Cortex of kidney (tissue), 1 donor: ENCODE data around the gene ODC1.
"Not testable (repeated sequence)": the region's sequence is repeated elsewhere in the genome, so short reads cannot be mapped to it uniquely, and the experiment has no call there.

Experiments
- DNase-seq: peaks from one replicate; lab custom pipeline; 2025; lab: John Stamatoyannopoulos, UW

ODC1 gene

DNA sequence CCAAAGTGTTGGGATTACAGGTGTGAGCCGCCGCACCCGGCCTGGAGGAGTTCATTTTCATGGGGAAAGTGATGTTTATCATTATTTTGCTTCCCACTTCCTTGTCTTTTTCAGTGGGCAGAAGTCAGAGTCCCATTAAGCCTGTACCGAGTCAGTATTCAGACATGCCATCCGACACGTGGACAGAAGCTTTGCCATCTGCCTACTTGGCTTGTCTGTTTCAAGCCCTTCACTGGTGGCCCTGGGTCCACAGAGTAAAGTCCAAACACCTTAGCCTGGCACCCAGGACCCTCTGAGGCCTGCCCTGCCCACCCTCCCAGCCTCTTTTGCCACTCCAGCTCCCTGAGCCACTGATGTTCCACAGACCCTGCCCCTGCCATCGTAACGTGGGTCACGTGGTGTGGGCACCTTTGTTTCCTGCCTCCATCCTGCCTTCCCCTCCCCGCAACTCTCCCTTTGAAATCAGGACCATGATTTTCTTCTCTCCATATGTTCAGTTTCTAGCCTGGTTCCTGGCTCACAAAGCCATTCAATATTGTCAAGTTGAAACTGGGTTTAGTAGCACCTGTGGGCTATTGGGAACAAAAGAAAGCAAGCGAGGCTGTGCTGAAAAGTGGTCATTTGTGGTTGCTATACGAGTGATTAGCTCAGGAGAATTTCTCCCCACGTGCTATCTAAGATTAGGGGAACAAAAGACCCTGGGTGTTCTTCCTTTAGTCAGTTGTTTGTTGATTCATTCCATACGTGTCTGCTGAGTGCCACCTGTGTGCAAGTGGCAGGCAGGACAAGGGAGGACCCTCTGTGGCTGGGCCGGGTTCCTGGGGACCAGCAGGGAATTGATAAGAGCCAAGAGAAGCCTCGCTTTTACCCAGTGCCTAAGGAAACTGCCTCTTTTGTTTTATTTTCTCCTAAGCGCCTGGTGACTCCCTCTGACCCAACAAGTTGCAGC lies 5.1 kb upstream of the ODC1 start:
- DNase-seq: no peak

DNA sequence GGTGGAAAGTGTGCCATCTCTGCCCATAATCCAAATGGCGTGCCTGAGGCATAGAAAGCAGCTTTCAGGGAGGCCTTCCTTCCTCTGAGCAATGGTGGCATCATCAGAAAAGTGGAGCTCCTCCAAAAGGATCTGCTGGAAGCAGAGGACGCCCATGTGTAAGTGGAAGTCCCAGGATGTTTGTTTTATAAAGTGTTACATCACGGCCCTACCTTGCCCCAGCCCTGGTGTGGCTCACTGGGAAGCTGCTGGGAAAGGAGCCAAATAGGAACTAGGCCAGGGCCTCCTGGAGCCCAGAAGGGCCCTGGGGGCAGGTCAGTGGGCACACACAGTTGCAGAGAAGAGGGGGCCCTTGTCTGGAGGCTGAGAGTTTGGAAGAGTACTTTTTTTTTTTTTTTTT lies 4.2 kb upstream of the ODC1 start:
- no peak for DNase-seq

DNA sequence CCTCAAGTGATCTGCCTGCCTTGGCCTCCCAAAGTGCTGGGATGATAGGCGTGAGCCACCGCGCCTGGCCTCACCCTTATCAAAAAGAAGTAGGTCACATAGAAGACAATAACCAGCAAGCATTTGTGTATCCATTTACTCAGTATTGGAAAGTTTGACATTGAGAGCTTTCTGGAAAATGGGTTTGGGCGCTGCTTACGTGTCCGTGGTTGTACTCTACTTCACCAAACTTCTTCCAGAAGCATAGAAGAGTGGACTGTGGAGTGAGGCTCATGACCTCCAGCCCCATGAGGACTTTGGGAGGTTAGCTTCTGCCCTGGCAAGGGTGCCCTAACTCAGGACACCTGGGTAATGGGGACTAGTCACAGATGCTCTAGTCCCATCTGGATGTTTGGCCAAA lies 3.7 kb upstream of the ODC1 start:
- no peak for DNase-seq

DNA sequence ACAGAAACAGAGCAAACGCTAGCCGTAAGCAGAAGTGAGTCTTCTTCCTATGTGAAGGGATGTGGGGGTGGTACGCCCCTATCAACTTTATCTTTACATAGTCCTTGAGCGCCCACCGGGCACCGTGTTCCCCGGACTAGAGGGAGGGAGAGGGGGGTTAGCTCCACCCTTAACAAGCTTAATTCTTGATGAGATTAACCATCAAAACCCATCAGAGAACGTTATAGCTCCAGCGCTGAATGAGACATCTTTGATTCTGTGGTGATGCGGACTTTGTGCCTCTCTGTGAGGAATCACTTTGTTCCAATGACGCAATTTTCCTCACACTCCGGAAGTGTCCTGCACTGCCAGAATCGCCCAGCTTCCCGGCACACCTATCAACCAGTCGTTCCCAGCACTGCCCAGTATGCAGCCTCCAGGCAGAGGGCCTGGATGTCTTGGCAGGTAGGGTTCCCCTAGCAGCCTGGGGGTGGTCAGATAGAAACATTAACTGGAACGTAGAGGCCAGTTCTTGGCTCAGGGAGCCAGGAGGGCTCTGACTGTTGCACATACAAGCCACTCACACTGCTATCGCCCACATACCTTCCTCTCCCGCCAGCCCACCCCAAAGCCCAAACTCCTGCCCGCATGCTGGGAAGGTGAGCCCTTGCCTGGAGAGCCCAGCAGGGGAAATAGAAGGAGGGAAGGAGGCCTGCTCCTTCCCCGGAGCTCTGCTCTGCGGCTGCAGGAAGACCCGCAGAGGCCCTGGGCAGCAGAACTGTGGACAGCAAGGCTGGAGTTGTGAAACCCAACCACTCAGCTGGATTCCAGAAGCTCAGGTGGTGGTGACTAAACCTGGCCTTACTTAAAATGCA lies 1.9 kb upstream of the ODC1 start:
- DNase-seq: no peak

DNA sequence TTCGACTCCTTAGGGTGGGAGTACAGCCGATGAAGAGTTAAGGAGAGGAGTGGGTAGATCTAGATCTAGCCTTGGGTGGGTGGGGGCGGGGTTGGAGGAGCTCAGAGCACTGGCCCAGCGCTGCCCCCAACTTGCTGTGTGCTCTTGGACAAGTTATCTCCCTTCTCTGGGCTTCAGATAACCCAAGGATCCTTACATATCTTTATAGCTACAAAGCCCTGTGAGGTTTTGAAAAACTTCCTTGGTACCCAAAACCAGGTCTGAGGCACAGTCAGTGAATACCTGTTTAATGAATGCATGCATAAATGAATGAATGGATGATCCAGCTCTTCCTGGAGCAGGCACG lies 1.3 kb upstream of the ODC1 start:
- DNase-seq: no peak

DNA sequence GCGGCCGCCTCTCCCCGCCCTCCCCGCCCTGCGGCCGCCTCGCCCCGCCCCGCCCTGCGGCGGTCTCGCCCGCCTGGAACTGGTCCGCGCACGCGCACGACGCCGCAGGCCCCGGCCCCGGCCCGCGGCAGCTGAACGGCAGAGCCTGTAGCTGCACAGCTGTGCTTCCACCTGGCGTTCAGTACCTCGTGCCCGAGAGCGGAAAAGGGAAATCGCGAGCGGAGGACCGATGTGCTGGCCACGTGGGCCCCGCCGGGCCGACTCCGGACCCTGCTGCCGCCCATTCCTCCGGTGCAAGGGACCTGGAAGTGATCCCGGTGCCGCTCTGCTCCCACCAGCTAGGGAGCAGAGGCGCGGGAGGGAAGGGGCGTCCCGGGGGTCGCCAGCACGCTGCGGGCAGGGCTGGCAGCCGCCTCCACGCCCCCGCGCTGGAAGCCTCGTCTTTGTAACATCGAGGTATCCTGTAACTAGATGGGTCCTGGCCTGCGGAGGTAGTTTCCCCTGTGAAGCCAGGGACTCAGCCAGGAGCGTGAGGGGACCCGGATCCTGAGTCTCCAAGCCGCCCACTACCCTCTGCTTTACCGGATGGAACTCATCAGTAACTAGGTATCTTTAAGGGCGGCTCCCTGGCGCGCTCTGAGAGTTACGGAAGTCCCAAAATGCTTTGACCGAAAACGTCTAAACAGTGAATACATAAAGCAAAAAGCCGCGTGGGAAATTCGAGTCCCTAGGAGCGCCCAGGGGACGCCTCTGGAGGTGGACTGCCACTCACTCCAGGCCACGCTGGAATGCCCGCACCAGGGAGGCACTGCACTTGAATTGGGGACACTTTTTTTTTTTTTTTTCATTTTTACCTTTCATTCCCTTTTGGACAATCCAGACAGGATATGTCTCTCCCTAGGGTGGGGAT lies 704 bp upstream of the ODC1 start:
- DNase-seq: peak; percentile 49

DNA sequence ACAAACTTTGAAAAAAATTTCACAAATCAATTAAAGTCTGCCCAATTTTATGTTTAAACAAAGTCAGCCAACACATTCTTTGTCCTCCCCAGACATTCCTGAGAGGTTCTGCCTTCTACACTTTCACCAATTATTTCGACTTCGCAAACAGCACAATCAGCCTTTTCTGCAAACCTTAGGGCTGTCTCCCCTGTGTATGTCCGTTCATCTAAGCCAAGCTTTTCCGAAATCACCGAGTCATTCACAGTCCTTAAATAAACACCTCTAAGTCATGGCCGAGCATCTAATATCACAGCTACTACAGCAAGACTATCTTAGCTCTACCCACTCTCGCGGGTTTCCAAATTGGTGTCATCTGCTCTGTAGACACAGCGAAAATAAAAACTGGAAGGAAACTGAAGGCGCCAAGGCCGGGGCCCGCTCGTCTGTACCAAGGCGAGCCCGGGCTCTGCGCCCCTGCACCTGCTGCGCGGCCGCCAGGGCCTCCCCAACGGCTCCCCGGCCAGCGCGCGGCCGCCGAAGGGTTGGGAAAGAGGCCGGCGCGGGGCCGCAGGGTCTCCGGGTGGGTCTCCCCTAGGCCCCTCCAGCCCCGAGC lies 730 bp downstream of the ODC1 start:
- no peak for DNase-seq

DNA sequence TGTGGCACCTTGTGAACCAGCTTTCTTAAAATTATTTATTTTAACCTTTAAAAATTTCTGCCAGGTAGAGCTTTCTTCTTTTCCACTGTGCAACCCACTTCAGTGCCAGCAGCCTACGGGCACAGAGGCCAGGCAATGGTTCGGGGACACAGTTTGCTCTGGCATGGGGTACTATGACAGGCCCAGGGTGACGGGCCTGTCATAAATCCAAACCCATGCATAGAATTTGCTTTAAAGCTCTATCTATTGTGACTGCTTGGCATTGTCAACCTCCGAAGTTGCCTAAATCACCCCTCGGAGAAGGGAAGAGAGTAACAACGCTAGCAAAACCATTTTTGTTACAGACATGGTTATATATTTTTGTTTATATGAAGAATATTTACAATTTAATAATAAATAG lies 1.5 kb downstream of the ODC1 start:
- DNase-seq: no peak

DNA sequence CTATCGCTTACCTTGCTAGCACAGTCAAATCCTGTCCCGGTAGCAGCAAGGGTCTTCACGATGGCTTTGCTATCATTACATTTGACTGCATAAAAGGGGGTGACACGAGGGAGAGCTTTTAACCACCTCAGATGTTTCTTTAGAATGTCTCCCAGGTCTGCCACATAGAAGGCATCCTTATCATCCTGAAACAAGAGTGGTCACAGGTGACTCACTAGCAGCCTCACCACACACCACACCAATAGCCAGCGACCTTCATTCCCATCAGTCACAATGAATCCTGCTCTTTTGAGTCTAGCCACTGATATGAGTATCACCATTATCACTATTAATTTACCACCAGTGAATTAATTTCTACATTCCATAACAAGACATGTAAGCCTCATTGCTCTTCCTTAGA lies 3.7 kb downstream of the ODC1 start:
- no peak for DNase-seq

DNA sequence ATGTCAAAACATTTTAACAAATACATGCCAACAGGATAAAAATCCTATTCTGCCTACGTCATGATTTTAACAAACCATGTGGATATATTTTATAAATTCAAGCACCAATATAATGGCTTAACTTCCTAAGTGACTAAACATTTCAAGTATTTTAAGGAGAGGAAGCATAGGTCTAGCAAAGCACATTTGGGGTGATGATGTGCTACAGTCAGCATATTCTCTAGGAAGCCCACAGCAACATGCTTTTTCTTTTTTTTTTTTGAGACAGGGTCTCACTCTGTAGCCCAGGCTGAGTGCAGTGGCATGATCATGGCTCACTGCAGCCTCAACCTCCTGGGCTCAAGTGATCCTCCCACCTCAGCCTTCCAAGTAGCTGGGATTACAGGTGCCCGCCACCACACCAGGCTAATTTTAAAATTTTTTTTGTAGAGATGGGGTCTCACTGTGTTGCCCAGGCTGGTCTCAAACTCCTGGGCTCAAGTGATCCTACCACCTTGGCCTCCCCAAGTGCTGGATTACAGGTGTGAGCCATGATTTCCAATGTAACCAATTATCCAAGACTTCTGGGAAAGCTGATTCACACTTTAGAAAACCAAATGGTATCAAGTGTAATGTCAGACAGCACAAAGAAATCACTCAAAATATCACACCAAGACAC lies 5.5 kb downstream of the ODC1 start:
- not testable (repeated sequence) for DNase-seq

DNA sequence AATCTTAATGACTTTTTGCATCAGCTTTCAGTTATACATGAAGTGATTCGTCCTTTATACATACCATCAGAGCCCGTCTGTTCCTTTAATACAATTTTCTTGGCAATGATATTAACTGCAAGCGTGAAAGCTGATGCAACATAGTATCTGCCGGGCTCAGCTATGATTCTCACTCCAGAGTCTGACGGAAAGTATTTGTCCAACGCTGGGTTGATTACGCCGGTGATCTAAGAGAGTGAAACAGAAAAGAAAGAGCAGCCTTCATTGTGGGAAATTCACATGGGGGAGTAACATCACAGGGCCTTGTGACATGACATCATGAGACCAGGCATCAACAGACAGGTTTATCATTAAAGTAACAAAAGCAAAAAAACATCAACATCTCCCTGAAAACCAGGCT lies 6.2 kb downstream of the ODC1 start:
- no peak for DNase-seq

DNA sequence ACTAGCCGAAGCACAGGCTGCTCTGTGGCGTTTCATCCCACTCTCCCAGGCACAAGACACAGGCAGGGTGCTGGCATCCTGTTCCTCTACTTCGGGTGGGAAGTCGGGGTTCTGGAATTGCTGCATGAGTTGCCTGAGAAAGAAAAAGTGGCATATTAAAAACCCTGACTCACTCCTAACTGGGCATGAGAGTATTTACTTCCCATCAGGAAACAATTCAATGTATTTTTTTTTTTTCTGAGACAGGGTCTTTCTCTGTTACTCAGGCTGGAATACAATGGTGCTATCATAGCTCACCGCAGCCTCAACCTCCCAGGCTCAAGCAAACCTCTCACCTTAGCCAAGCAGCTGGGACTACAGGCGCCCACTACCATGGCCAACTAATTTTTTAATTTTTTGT lies 7.4 kb downstream of the ODC1 start:
- DNase-seq: no peak

DNA sequence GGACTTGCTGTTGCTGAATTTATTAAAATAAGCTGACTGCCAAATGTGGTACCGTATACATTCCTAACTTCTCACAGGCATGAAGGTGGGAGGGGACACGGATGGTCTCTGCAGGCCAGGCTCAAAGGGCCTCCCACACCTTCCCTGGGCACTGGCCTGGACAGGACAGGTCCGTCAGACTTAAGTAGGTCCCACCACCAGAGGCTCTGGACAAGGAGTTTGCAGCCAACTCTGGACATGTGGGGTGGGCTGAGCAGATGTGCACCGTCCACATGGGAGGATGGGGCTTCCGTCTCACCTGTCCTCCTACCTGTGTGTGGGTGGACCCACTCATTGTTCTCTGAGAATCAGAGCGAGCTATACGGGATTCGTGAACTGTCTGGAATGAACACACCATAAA lies 8.2 kb downstream of the ODC1 start:
- no peak for DNase-seq

DNA sequence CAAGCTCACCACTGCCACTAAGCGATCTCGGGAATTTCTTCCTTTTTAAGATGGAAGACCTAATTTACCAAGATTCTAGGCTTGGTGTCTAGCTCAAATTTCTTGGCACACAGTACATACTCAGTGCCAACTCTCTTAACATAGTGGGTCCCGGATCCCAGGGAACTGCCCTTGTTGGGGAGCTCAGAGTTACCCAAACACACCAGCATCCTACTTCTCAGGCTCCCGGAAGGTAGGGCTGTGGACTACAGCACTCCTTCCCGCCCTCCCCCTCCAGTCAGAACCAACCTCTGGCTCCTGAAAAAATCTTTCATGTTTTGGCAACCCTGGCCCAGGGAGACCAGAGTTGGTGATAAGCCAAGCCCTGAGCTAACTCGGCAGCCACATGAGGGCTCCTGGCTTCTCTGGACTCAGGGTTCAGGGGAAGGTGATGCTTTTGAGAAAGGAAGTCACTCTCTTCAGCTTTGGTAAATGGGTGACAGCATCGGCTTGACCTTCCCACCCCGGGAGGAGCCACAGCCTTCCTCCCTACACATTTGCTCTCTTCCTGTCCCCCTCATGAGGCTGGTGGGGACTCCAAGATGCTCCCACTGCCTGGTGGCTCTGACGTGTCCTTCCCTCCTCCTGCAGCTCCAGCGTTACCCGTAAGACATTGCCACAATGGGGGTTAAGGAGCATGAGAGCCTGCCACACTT lies 8.8 kb downstream of the ODC1 start:
- DNase-seq: no peak

DNA sequence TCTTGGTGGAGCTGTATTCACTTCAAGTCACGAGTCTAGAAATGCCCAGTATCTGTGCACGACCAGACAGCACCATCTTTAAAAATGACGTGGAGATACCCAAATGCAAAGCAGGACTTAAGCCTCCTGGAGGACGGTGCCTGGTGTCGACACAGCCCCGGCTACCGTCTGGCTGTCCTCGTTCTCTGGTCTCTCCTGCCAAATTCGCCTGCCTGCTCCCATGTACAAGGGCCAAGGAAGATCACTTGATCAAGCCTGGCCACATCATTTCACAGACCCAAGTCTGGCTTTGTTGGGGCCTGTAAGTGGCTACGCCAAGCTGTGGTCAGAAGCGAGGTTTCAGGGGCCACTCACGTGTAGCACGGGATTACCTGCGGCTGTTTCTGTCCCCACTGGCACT lies 9.4 kb downstream of the ODC1 start:
- no peak for DNase-seq

DNA sequence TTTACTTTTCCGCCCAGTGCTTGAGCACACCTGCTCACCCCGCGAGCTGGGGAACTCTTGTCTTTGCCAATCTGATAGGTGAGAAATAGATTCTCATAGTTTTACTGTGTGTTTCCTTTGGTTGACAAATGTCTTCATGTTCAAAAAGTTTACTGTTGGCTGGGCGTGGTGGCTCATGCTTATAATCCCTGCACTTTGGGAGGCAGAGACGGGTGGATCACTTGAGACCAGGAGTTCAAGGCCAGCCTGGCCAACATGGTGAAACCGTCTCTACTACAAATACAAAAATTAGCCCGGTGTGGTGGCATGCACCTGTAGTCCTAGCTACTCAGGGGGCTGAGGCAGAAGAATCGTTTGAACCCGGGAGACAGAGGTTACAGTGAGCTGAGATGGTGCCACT lies 10.3 kb downstream of the ODC1 start:
- no peak for DNase-seq

DNA sequence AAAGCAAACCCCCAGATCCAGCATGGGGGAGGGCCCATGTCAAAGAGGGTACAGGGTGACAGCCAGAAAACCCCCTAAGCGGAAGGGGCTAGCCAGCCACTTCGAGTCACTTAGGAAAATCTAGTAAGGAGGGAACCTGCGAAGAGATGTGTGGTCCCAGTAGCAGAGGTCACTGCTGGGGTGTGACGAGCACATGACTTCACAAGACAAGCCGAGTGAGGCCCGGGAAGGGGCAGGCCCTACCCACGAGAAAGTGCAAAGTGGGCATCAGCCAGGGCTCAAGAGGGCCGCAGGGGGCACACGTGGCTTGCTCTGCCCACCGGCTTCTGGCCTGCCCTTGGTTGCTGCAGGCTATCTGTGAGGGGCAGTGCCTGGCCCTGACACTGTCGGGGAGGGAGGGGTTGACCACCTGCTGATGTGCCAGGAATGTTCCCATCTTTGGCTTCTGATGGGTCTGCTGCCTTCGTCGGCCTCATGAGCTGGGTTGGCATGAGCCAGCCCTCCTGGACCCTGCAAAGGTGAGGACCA lies 11.5 kb downstream of the ODC1 start:
- no peak for DNase-seq

DNA sequence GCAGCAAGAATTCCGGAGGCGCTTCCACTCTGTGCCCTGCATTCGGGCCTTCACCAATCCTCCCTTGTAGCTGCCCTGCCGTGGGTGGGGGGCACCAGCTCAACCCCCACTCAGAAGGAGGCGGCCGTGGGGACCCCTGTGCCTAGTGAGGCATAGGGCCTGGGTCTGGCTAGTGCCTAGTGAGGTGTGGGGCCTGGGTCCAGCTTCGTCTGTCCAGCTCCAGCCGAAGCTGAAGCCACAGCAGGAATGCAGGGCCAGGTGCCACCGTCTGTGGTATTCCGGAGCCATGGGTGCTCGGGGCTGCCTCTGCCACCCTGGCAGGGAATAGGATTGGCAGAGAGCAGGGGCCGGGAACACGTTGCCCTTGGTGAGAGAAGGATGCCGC lies 12.3 kb downstream of the ODC1 start:
- no peak for DNase-seq

DNA sequence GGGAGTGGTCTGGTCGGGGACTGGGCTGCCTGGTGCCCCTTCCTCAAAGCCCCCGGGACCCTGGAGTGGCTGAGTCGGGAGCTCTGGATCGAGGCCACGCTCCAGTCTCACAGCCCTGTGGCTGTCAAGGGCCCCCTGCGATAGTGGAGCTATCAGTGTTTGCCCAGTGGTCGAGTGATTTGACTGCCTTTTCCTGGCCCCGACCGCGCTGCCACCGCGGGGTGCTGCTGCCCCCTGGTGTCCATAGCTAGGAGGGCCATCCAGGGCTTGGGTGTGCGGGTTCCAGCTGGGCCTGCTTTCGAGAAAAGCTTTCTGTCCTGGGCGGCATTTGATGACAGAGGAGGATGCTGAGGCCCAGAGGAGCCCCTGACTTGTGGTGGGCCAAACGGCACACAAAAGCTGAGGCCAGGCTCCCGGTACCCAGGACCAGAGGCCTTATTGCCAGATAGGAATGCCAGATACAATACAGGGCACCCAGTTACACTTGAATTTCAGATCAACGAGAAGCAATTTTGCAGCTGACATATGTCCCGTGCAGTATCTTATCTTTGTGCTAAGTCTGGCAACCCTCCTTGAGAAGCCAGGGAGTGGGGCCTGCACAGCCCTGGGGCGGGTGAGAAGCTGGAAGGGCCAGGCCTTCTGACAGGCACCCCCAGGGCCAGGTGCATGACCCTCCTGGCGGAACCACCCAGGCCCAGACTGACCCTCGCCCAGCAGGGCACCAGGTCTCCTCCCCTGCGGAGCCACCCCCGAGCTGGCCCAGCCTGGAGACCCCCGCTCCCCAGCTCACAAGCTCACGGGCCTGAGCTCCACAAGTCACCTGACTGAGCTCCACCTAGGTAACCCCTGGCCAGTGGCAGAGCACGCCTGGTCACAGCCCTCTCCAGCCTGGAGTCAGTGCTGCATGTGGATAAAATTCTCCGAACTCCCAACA lies 13.0 kb downstream of the ODC1 start:
- DNase-seq: no peak
